Gastrocnemius medialis (tissue), 4 donors: ENCODE results near the gene GDPD5.

Experiments
- POLR2A ChIP-seq, 2 donors: fragments of 450-650 bp; IDR thresholded peaks; one replicate each; pipeline ENCODE4 v1.6.1; 2017; ENCODE audit warnings: antibody characterized with exemption in 2 of 2, mild to moderate bottlenecking in 2 of 2, moderate library complexity in 2 of 2
- TF ChIP-seq, protein P1 (sequence below), 5 experiments: fragments of 450-650 bp in 3 of 5; fragments of 200-600 bp in 2 of 5; sonication (generic) in 2 of 5; IDR thresholded peaks in 4 of 5; conservative IDR thresholded peaks in 1 of 5; 1 replicate in 4 of 5; 2 replicates in 1 of 5; pipeline ENCODE4 v1.5.1; 2016 to 2019; ENCODE audit warnings: antibody characterized with exemption in 5 of 5, mild to moderate bottlenecking in 3 of 5, moderate library complexity in 3 of 5

- no peak for TF ChIP-seq POLR2A (IDR thresholded peaks at IDR 0.05)
- TF ChIP-seq, protein P1, sequence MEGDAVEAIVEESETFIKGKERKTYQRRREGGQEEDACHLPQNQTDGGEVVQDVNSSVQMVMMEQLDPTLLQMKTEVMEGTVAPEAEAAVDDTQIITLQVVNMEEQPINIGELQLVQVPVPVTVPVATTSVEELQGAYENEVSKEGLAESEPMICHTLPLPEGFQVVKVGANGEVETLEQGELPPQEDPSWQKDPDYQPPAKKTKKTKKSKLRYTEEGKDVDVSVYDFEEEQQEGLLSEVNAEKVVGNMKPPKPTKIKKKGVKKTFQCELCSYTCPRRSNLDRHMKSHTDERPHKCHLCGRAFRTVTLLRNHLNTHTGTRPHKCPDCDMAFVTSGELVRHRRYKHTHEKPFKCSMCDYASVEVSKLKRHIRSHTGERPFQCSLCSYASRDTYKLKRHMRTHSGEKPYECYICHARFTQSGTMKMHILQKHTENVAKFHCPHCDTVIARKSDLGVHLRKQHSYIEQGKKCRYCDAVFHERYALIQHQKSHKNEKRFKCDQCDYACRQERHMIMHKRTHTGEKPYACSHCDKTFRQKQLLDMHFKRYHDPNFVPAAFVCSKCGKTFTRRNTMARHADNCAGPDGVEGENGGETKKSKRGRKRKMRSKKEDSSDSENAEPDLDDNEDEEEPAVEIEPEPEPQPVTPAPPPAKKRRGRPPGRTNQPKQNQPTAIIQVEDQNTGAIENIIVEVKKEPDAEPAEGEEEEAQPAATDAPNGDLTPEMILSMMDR (IDR thresholded peaks at IDR 0.05 in 4 of 5, conservative IDR thresholded peaks at IDR 0.05 in 1 of 5): no peak
These were observed 11.3 kb upstream of the GDPD5 start for GRCh38 chr11:75536786-75537641.
